HG03097 (cell line): ENCODE results near the gene KDM1A.
"Not testable (repeated sequence)": the region's sequence is repeated elsewhere in the genome, so short reads cannot be mapped to it uniquely, and the experiment has no call there.

Experiments used
- ATAC-seq: cut with Tn5 transposase; IDR thresholded peaks from one replicate; pipeline ENCODE4 v1.9.1; 2021; ENCODE audit not compliant: unreplicated experiment, low FRiP score

KDM1A gene

DNA sequence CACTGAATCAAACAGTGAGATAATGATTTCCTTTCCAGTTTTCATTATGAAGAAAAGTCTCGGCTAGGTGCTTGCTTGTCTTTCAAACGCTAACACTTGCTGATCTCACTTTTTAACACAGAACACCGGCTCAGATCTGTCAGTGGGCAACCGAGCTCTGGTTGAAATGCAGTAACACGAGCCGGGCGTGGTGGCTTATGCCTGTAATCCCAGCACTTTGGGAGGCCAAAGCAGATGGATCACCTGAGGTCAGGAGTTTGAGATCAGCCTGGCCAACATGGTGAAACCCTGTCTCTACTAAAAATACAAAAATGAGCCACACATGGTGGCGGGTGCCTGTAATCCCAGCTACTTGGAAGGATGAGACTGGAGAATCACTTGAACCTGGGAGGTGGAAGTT lies 9.2 kb upstream of the KDM1A start:
- not testable (repeated sequence) for ATAC-seq

- ATAC-seq = no peak
These were observed 5.6 kb upstream of the KDM1A start for GRCh38 chr1:23013657-23014056.

DNA sequence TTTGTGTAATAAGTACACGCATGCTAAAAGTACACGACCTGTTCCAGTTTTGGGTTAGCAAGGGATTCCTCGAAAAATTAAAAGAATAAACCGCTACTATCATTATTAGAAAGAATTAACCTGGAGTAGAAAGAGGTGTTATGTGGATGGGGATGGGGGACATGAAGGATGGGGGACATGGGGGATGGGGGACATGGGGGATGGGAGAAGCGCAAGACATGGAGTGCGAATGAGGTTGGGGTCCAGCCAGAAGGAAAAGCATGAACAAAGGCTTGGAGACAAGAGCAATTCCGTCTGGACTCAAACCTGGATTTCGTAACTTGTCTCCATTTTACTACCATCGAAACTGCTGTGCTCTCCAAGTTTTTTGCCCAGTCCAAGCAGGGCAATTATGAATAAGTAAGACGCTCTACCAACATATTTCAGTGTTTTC lies 591 bp upstream of the KDM1A start:
- ATAC-seq = no peak

GRCh38 chr1:23019863-23020625 lies 776 bp downstream of the KDM1A start:
- ATAC-seq = peak; percentile 25

DNA sequence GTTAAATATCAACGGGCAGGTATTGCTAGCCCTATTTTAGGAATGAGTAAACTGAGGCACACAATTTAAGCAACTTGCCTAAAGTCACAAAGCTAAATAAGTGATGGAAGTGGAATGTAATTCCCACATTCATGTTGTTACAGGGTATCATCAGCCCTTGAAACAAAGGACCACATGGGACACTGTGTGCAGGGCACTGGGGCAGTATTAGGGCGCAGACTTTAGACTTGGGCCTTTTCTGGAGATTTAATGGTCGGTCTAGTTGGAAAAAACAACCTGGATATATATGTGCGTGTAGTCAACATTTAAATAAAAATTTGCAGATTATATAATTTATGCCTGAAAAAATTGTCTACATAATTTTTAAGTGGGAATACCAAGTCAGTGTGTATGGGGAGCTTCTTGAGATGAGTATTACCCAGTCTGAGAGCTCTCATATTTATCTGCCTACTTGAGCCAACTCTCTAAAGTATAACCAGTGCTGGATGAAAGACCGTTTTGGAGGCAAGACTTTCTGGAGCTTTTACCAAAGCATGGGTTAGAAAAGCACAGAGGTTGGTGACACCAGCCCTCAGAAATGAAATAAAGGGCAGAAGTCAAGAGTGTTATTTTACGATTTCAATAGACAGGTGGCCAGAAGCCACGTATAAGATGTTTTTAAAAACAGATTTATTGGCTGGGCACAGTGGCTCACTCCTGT lies 1.6 kb downstream of the KDM1A start:
- ATAC-seq = no peak

- ATAC-seq = no peak
These were observed 2.6 kb downstream of the KDM1A start for GRCh38 chr1:23021834-23022233.

DNA sequence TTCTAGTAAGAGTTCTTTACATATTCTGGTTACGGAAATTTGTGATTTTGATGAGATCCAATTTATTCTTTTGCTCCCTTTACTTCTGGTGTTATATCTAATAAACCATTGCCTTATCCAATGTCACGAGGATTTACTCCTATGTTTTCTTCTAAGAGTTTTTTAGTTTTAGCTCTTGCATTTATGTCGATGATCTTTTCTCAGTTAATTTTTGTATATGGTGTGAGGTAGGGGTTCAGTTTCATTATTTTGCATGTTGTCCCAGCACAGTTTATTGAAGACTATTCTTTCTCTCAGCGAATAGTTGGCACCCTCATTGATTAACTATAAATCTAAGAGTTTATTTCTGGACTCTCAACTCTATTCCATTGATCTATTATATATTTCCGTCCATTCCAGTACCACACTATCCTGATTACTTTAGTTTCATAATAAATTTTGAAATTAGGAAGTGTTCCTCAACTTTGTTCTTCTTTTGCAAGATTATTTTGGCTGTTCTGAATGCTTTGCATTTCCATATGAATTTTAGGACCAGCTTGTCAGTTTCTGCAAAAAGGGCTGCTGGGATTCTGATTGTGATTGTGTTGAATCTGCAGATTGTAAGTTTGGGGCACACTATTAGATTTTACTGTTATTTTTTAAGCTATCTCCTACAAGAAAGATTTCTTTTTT lies 4.0 kb downstream of the KDM1A start:
- no peak for ATAC-seq

DNA sequence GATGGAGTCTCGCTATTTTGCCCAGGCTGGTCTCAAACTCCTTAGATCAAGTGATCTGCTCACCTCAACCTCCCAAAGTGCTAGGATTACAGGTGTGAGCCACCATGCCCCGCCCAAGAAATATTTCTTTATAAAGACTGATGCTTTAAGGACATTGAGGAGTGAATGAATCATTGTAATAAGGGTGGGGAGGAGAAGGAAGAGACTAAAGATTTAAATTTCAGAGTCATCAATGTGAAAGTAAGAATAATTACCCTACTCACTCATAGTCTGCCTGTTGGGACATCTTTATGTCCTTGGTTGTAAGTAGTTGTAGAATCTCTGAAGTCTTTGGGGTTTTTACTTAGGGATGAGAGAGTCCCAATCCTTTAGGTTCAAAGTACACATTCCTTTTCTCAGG lies 7.3 kb downstream of the KDM1A start:
- ATAC-seq = no peak

GRCh38 chr1:23027352-23027907 lies 8.2 kb downstream of the KDM1A start:
- no peak for ATAC-seq

GRCh38 chr1:23029337-23029736 lies 10.1 kb downstream of the KDM1A start:
- no peak for ATAC-seq

DNA sequence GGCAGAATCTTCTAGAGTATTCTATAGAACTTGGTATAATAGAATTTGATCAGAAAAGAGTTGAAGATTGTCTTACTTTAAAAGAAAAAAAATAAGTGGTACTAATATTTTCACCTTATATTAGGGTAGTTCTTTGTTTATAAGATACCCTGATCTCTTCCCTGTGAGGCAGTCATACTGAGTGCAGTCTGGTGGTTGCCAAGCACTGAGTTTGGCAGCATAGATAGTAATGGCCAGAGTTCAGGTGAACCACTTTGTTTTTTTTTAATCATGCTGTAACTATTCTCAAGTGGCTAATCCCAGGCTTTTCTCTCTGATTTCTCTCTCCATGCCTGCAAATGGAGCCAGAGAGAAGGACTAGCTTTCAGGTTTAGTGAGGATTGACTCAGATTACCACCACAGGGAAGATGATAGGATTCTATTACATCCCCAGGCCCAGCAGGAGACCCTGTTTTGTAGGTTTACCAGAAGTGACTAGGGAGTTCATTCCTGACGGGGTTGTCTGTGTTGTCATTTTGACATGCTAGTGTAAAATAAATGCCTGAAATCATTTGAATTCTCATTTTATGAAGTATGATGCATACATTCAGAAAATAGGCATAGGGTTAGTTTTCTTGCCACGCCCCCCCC lies 16.7 kb downstream of the KDM1A start:
- ATAC-seq = no peak

DNA sequence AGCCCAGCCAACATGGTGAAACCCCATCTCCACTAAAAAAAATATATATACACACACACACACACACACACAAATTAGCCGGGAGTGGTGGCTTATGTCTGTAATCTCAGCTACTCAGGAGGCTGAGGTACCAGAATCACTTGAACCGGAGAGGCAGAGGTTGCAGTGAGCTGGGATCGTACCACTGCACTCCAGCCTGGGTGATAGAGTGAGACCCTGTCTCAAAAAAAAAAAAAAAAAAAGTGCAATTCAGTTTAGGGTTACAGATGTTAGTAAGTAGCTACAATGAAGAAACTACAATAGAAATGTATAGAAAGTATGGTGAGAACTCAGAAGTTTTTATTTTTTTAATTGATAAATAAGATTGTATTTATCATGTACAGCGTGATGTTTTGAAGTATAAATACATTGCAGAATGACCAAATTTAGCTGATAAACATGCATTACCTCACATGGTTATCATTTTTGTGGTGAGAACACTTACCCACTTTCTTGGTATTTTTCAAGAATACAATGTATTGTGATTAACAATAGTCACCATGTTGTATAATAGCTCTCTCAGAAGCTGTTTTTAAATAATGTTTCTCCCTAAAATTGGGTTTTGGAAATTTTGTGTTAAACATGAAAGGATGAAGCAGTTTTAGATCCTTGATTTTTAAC lies 17.9 kb downstream of the KDM1A start:
- no peak for ATAC-seq

GRCh38 chr1:23039308-23039826 lies 20.1 kb downstream of the KDM1A start:
- no peak for ATAC-seq

GRCh38 chr1:23040509-23040908 lies 21.2 kb downstream of the KDM1A start:
- ATAC-seq = no peak

DNA sequence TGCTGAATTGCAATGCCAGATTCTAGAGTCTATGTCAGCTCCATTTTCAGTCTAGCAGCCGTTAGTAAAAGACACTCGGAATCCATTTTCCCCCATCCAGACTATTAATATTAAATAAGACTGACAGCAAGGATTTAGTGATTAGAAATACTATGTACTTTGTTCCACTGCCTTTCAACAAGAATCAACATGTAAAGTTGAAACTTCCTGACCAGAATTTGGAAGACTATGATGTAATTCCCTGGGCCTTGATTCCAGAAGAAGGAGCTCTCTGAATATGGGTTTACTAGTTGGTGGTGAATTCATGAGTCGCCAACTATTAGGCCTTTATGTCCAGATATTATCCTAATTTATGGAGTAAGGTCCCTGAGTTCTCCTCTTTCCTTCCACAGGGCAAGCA lies 24.8 kb downstream of the KDM1A start:
- no peak for ATAC-seq

DNA sequence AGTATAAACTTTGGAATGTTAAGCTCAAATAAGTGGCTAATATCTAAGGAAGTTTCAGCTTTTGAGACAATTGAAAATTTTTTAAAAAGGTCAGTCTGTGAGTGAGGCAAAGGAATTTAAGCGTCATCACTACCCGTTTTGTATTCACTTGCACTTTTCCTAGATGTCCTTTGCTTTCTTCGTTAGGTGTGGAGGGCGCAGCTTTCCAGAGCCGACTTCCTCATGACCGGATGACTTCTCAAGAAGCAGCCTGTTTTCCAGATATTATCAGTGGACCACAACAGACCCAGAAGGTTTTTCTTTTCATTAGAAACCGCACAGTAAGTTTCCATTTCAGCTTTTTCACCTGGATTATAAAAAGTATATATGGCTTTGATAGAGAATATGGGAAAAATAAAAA lies 30.9 kb downstream of the KDM1A start:
- no peak for ATAC-seq

DNA sequence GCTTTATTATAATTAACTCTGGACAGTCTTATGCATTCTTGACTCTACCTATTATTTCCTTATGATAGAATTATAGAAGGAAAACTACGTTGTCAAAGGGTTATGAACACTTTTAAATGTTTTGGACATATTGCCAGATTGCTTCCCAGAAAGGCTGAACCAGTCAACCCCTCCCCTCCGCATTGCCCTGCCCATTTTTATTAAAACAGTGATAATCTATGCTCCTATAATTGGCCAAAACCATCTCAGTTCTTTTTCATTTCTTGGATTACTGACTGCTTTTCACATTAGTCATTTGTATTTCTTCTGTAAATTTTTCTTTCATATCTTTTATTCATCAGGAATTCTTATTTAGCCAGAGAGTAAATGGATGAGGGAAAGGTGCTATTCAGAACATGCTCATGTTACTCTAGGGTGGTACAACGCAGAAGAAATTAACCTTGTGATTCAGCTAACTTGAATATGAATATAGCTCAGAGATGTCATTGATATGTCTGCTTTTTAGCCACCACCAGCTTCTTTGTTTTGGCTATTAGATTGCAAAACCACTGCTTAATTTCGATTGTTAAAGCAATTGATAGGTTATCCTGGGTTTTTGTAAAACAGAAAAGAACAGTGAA lies 32.1 kb downstream of the KDM1A start:
- no peak for ATAC-seq

DNA sequence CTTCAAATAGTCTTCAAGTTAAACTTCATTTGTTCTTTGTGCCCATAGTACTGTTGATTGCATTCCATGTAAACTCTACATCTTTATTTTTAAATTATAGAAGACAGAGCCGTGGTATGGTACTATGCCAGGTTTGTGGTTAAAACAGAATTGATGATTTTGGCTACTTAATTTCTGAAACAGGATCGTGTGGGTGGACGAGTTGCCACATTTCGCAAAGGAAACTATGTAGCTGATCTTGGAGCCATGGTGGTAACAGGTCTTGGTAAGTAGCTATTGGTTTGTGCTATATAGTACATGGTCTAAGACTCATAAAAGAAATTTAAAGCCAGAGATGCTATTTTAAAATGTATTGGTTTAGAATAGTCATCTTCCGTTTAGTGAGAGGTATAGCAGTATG lies 38.0 kb downstream of the KDM1A start:
- ATAC-seq = no peak

- no peak for ATAC-seq
These were observed 43.0 kb downstream of the KDM1A start for GRCh38 chr1:23062271-23062670.

GRCh38 chr1:23065385-23065784 lies 46.1 kb downstream of the KDM1A start:
- no peak for ATAC-seq
